HEK293 (cell line): ENCODE data around the gene PTPN6.
A peak's percentile ranks its signal among the peaks of the same experiment; 100 is the strongest.

Experiments
- CTCF ChIA-PET: fragments of 350-600 bp; formaldehyde crosslinking; extraction: SDS; loops from one replicate; lab custom pipeline; 2021; ENCODE audit warnings: antibody characterized with exemption; lab: Yijun Ruan, JAX
- POLR2A ChIA-PET: fragments of 300-600 bp; formaldehyde crosslinking; extraction: SDS; loops from one replicate; lab custom pipeline; 2020; ENCODE audit warnings: antibody characterized with exemption, inconsistent platforms; lab: Yijun Ruan, JAX
- H3K27ac ChIP-seq: fragments of 200-500 bp; sonication (Bioruptor generic); 2 replicates; pipeline ENCODE4 v1.5.1; 2014; ENCODE audit warnings: low read depth, low read length, control low read depth, inconsistent platforms; ENCODE audit errors: extremely low read depth
- H3K36me3 ChIP-seq, 2 experiments: fragments of 200-500 bp in 1 of 2; sonication (Bioruptor generic) in 1 of 2; 1 replicate in 1 of 2; 2 replicates in 1 of 2; pipeline ENCODE4 v1.5.1; 2014 to 2017; ENCODE audit warnings: inconsistent platforms in 2 of 2, low read length in 2 of 2; ENCODE audit not compliant: control insufficient read depth in 2 of 2, insufficient read depth in 1 of 2
- H3K4me1 ChIP-seq: fragments of 200-500 bp; sonication (Bioruptor generic); 2 replicates; pipeline ENCODE4 v1.5.1; 2014; ENCODE audit warnings: mild to moderate bottlenecking, low read length, inconsistent platforms; ENCODE audit not compliant: control insufficient read depth, insufficient read depth
- H3K4me3 ChIP-seq: 2 replicates; pipeline ENCODE4 v1.5.1; 2011; ENCODE audit warnings: low read depth, mild to moderate bottlenecking, control low read depth, low read length, moderate library complexity
- H3K9me3 ChIP-seq: fragments of 200-500 bp; sonication (Bioruptor generic); 2 replicates; pipeline ENCODE4 v1.5.1; 2014; ENCODE audit warnings: low read depth, low read length, inconsistent platforms; ENCODE audit not compliant: control insufficient read depth, insufficient read depth
- GLIS2 ChIP-seq: fragments of 450-650 bp; formaldehyde crosslinking; IDR thresholded peaks from 2 replicates; pipeline ENCODE4 v1.5.1; 2016; ENCODE audit warnings: missing biosample characterization, missing genetic modification characterization
- PRDM1 ChIP-seq: fragments of 450-650 bp; formaldehyde crosslinking; IDR thresholded peaks from 2 replicates; pipeline ENCODE4; 2016; ENCODE audit warnings: missing biosample characterization, missing genetic modification characterization
- RBAK ChIP-seq: fragments of 450-650 bp; formaldehyde crosslinking; IDR thresholded peaks from 2 replicates; pipeline ENCODE4 v1.5.1; 2016; ENCODE audit warnings: missing biosample characterization, missing genetic modification characterization
- SCRT2 ChIP-seq: fragments of 450-650 bp; formaldehyde crosslinking; IDR thresholded peaks from 2 replicates; pipeline ENCODE4 v1.5.1; 2016; ENCODE audit warnings: missing biosample characterization, missing genetic modification characterization
- SP2 ChIP-seq: fragments of 450-650 bp; formaldehyde crosslinking; IDR thresholded peaks from 2 replicates; pipeline ENCODE4 v1.5.1; 2016; ENCODE audit warnings: missing biosample characterization, missing genetic modification characterization
- TRIM28 ChIP-seq: IDR thresholded peaks from 2 replicates; pipeline ENCODE4 v1.6.1; 2011; ENCODE audit warnings: low read length, control low read depth, borderline replicate concordance
- YY2 ChIP-seq: fragments of 450-650 bp; formaldehyde crosslinking; IDR thresholded peaks from 2 replicates; pipeline ENCODE4 v1.5.1; 2016; ENCODE audit warnings: missing biosample characterization, missing genetic modification characterization
- ZBTB7A ChIP-seq: fragments of 450-650 bp; formaldehyde crosslinking; IDR thresholded peaks from 2 replicates; pipeline ENCODE4 v1.5.1; 2016; ENCODE audit warnings: low read depth, missing biosample characterization, missing genetic modification characterization
- ZFP41 ChIP-seq: fragments of 450-650 bp; formaldehyde crosslinking; IDR thresholded peaks from 2 replicates; pipeline ENCODE4 v1.5.1; 2016; ENCODE audit warnings: missing biosample characterization, missing genetic modification characterization, borderline replicate concordance
- ZFP69B ChIP-seq: fragments of 450-650 bp; formaldehyde crosslinking; IDR thresholded peaks from 2 replicates; pipeline ENCODE4 v1.5.1; 2016; ENCODE audit warnings: missing biosample characterization, missing genetic modification characterization
- ZNF140 ChIP-seq: fragments of 450-650 bp; formaldehyde crosslinking; IDR thresholded peaks from 2 replicates; pipeline ENCODE4 v1.5.1; 2016; ENCODE audit warnings: missing biosample characterization, missing genetic modification characterization
- ZNF23 ChIP-seq: fragments of 450-650 bp; formaldehyde crosslinking; IDR thresholded peaks from 2 replicates; pipeline ENCODE4 v1.5.1; 2016; ENCODE audit warnings: missing biosample characterization, missing genetic modification characterization, borderline replicate concordance
- ZNF324 ChIP-seq: fragments of 450-650 bp; formaldehyde crosslinking; IDR thresholded peaks from 2 replicates; pipeline ENCODE4 v1.5.1; 2016; ENCODE audit warnings: missing biosample characterization, missing genetic modification characterization
- ZNF350 ChIP-seq: fragments of 450-650 bp; formaldehyde crosslinking; IDR thresholded peaks from 2 replicates; pipeline ENCODE4 v1.5.0; 2017; ENCODE audit warnings: missing biosample characterization, mild to moderate bottlenecking, missing genetic modification characterization
- ZNF501 ChIP-seq: fragments of 450-650 bp; formaldehyde crosslinking; IDR thresholded peaks from 2 replicates; pipeline ENCODE4 v1.5.1; 2016; ENCODE audit warnings: missing biosample characterization, missing genetic modification characterization
- ZNF510 ChIP-seq: fragments of 450-650 bp; formaldehyde crosslinking; IDR thresholded peaks from 2 replicates; pipeline ENCODE4 v1.5.1; 2018; ENCODE audit warnings: mild to moderate bottlenecking, missing genetic modification characterization, missing biosample characterization; ENCODE audit not compliant: insufficient replicate concordance
- ZNF561 ChIP-seq: fragments of 450-650 bp; IDR thresholded peaks from 2 replicates; pipeline ENCODE4 v1.5.1; 2018; ENCODE audit warnings: missing biosample characterization, missing genetic modification characterization, borderline replicate concordance
- ZNF585B ChIP-seq: fragments of 450-650 bp; formaldehyde crosslinking; IDR thresholded peaks from 2 replicates; pipeline ENCODE4 v1.5.1; 2016; ENCODE audit warnings: missing biosample characterization, missing genetic modification characterization
- ZNF600 ChIP-seq: fragments of 450-650 bp; formaldehyde crosslinking; IDR thresholded peaks from 2 replicates; pipeline ENCODE4 v1.5.1; 2016; ENCODE audit warnings: missing biosample characterization, missing genetic modification characterization
- ZNF768 ChIP-seq: fragments of 450-650 bp; formaldehyde crosslinking; IDR thresholded peaks from 2 replicates; pipeline ENCODE4 v1.5.1; 2018; ENCODE audit warnings: missing biosample characterization, mild to moderate bottlenecking, missing genetic modification characterization
- TF ChIP-seq, protein P1 (sequence below): fragments of 450-650 bp; formaldehyde crosslinking; IDR thresholded peaks from 2 replicates; pipeline ENCODE4 v1.5.1; 2016; ENCODE audit warnings: missing biosample characterization, missing genetic modification characterization
- TF ChIP-seq, protein P2 (sequence below): fragments of 450-650 bp; formaldehyde crosslinking; IDR thresholded peaks from 2 replicates; pipeline ENCODE4 v1.5.1; 2016; ENCODE audit warnings: missing biosample characterization, missing genetic modification characterization
- TF ChIP-seq, protein P3 (sequence below): fragments of 450-650 bp; formaldehyde crosslinking; IDR thresholded peaks from 2 replicates; pipeline ENCODE4 v1.5.1; 2017; ENCODE audit warnings: missing biosample characterization, missing genetic modification characterization
- TF ChIP-seq, protein P4 (sequence below): fragments of 450-650 bp; formaldehyde crosslinking; IDR thresholded peaks from 2 replicates; pipeline ENCODE4 v1.5.1; 2016; ENCODE audit warnings: missing biosample characterization, missing genetic modification characterization
- TF ChIP-seq, protein P5 (sequence below): fragments of 450-650 bp; formaldehyde crosslinking; IDR thresholded peaks from 2 replicates; pipeline ENCODE4 v1.5.1; 2016; ENCODE audit warnings: missing biosample characterization, missing genetic modification characterization

Gene PTPN6

DNA sequence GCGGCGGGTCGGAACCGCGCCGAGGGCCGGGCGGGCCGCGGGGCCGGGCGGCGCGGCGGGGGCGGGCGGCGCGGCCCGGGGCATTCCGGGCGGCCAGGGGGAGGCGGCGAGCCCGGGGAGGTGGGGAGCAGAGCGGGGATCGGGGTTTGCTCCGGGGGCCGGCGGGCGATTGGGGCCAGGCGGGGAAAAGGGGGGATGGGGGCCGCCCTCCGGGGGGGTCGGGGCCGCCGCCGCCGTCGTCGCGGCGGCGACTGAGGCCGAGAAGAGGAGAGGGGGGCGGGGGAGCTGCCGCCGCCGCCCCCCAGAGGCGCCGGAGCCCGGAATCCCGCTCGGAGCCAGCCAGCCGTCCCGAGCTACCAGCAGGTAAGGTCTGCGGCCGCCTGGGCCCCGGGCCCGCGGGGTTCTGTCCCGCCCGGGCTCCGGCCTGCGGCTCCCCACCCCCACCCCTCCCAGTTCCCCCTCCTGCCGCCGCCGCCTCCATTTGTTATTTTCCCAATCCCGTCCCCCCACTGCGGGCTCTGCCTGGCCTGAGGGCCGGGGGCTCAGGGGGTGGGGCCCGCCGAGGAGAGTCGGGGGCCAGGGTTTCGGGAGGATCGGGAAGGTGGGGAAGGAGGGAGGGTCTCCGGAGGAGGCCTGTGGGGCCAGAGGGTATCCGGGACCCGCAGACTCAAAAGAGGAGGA is 23.0 kb upstream of the PTPN6 start:
- TF ChIP-seq, protein P1, sequence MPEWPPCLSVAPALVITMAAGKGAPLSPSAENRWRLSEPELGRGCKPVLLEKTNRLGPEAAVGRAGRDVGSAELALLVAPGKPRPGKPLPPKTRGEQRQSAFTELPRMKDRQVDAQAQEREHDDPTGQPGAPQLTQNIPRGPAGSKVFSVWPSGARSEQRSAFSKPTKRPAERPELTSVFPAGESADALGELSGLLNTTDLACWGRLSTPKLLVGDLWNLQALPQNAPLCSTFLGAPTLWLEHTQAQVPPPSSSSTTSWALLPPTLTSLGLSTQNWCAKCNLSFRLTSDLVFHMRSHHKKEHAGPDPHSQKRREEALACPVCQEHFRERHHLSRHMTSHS (tag by site-specific recombination) = no peak
- no peak for TF ChIP-seq ZNF350 (tag by site-specific recombination)
- TF ChIP-seq SCRT2 (tag by site-specific recombination) = no peak
- no peak for TF ChIP-seq ZNF324 (tag by site-specific recombination)
- no peak for TF ChIP-seq TRIM28
- peak; percentile 41; the same call in 1 of the 2 replicates for TF ChIP-seq SP2
- TF ChIP-seq ZNF561 (tag by site-specific recombination) = no peak
- TF ChIP-seq ZNF23 = no peak
- TF ChIP-seq, protein P2, sequence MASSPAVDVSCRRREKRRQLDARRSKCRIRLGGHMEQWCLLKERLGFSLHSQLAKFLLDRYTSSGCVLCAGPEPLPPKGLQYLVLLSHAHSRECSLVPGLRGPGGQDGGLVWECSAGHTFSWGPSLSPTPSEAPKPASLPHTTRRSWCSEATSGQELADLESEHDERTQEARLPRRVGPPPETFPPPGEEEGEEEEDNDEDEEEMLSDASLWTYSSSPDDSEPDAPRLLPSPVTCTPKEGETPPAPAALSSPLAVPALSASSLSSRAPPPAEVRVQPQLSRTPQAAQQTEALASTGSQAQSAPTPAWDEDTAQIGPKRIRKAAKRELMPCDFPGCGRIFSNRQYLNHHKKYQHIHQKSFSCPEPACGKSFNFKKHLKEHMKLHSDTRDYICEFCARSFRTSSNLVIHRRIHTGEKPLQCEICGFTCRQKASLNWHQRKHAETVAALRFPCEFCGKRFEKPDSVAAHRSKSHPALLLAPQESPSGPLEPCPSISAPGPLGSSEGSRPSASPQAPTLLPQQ = peak; percentile 74
- 0 out of 2 replicates have a peak, but pooled peaks have one; percentile 30 for TF ChIP-seq ZFP69B
- no peak for TF ChIP-seq ZNF585B (tag by site-specific recombination)
- no peak for TF ChIP-seq ZNF140 (tag by site-specific recombination)
- 0 out of 2 replicates have a peak, but pooled peaks have one; percentile 27 for TF ChIP-seq ZNF501 (tag by site-specific recombination)
- 0 out of 2 replicates have a peak, but pooled peaks have one; percentile 45 for TF ChIP-seq GLIS2 (tag by site-specific recombination)
- no peak for TF ChIP-seq ZNF510 (tag by site-specific recombination)
- TF ChIP-seq, protein P3, sequence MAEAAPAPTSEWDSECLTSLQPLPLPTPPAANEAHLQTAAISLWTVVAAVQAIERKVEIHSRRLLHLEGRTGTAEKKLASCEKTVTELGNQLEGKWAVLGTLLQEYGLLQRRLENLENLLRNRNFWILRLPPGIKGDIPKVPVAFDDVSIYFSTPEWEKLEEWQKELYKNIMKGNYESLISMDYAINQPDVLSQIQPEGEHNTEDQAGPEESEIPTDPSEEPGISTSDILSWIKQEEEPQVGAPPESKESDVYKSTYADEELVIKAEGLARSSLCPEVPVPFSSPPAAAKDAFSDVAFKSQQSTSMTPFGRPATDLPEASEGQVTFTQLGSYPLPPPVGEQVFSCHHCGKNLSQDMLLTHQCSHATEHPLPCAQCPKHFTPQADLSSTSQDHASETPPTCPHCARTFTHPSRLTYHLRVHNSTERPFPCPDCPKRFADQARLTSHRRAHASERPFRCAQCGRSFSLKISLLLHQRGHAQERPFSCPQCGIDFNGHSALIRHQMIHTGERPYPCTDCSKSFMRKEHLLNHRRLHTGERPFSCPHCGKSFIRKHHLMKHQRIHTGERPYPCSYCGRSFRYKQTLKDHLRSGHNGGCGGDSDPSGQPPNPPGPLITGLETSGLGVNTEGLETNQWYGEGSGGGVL = peak; percentile 82
- TF ChIP-seq ZNF768 (tag by site-specific recombination) = no peak
- ChIA-PET POLR2A (interaction anchor here (0.9 to 4.3 kb wide), 3 partner anchors 10 to 160 kb away, joined by 3 to 32 read pairs (median 11); partner anchors contain the start of gene SPSB2), CTCF (interaction anchor here (1.7 kb wide), 1 partner anchor 55 kb away, joined by 3 read pairs; the partner anchor contains the start of gene SPSB2)
- Histone ChIP-seq H3K4me1 (peaks cover 28% of the 10 kb centered on the region), H3K9me3 (no peaks in the 10 kb centered on the region), H3K27ac (peak overlapping the region; percentile 69; the same call in 1 of the 2 replicates), H3K36me3 (peaks cover 0 to 34% of the 10 kb centered on the region in 2 experiments; a peak in 1 of 3 replicates), H3K4me3 (peak overlapping the region; percentile 74)

DNA sequence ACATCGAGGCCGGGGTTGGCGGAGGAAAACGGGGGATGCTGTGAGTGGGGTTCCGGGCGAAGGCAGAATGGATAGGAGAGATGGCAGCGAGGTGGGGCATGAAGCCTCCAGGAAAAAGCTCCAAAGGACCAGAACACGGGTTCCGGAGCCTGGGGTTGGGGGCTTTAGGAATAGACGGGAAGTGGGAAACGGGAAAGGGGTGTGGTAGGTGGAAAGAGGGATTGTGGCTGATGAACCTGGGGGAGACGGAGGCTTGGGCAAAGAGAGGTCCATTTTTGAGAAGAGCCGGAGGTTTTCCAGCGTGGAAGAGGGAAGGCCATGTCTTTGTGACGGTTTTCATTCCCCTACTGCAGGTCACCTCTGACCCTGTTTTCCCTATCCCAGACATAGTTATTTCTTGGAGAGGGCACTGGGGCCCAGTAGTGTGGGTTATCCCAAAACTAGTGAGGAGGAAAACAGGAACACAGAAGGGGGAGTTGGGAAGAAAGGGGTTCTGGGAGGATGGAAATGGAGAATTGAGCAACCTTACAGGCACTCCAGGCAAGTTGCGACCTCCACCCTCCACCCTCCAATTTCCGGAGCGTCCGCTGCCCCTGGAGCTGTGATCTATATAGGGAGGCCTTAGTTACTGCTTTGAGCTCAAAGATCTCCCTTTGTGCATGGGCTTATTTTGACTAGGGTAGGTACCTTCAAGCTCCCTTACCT is 22.3 kb upstream of the PTPN6 start:
- ChIA-PET CTCF (interaction anchor here (0.8 to 1.2 kb wide), 3 partner anchors 9 to 56 kb away, joined by 3 to 5 read pairs (median 4); partner anchors contain the start of gene SPSB2), POLR2A (interaction anchor here (0.9 to 4.3 kb wide), 5 partner anchors 9 to 159 kb away, joined by 3 to 32 read pairs (median 7); partner anchors contain the start of genes C12orf57, RNU7-1 and SPSB2)
- Histone ChIP-seq H3K27ac (peak overlapping the region; percentile 69; the same call in 1 of the 2 replicates), H3K36me3 (peaks cover 5 to 34% of the 10 kb centered on the region in 2 experiments; a peak in 2 of 3 replicates), H3K9me3 (no peaks in the 10 kb centered on the region), H3K4me3 (peak overlapping the region; percentile 74), H3K4me1 (peaks cover 28% of the 10 kb centered on the region)
- TF ChIP-seq ZFP41 (no peak), RBAK (no peak), ZNF501 (tag by site-specific recombination) (0 out of 2 replicates have a peak, but pooled peaks have one; percentile 5), ZBTB7A (tag by site-specific recombination) (peak; percentile 56; the same call in 1 of the 2 replicates), PRDM1 (tag by site-specific recombination) (no peak), ZNF600 (tag by site-specific recombination) (peak; percentile 45), YY2 (0 out of 2 replicates have a peak, but pooled peaks have one; percentile 34)
- TF ChIP-seq, protein P4, sequence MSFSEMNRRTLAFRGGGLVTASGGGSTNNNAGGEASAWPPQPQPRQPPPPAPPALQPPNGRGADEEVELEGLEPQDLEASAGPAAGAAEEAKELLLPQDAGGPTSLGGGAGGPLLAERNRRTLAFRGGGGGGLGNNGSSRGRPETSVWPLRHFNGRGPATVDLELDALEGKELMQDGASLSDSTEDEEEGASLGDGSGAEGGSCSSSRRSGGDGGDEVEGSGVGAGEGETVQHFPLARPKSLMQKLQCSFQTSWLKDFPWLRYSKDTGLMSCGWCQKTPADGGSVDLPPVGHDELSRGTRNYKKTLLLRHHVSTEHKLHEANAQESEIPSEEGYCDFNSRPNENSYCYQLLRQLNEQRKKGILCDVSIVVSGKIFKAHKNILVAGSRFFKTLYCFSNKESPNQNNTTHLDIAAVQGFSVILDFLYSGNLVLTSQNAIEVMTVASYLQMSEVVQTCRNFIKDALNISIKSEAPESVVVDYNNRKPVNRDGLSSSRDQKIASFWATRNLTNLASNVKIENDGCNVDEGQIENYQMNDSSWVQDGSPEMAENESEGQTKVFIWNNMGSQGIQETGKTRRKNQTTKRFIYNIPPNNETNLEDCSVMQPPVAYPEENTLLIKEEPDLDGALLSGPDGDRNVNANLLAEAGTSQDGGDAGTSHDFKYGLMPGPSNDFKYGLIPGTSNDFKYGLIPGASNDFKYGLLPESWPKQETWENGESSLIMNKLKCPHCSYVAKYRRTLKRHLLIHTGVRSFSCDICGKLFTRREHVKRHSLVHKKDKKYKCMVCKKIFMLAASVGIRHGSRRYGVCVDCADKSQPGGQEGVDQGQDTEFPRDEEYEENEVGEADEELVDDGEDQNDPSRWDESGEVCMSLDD (tag by site-specific recombination) = peak; percentile 84; the same call in 1 of the 2 replicates
- TF ChIP-seq, protein P5, sequence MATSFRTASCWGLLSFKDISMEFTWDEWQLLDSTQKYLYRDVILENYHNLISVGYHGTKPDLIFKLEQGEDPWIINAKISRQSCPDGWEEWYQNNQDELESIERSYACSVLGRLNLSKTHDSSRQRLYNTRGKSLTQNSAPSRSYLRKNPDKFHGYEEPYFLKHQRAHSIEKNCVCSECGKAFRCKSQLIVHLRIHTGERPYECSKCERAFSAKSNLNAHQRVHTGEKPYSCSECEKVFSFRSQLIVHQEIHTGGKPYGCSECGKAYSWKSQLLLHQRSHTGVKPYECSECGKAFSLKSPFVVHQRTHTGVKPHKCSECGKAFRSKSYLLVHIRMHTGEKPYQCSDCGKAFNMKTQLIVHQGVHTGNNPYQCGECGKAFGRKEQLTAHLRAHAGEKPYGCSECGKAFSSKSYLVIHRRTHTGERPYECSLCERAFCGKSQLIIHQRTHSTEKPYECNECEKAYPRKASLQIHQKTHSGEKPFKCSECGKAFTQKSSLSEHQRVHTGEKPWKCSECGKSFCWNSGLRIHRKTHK (tag by site-specific recombination) = no peak
